ENCODE results near the gene HMCN2. TPM values are rescaled to one million over a fixed set of nuclear protein-coding genes. Genes with fewer than 3 reads are reported as not detected.
A peak's percentile ranks its signal among the peaks of the same experiment; 100 is the strongest.

Gene HMCN2
- total RNA-seq, 2 experiments from 2014 or later, result not detected

GRCh38 chr9:130242270-130243014 is 23.1 kb upstream of the HMCN2 start:
- Histone ChIP-seq H2AFZ (ENCODE audit: low read length) (peak overlapping the region; percentile 99), H3K9me2 (ENCODE audit: insufficient read depth, low read length) (no peaks in the 10 kb centered on the region), H3K4me3 (ENCODE audit: low read depth, low read length, poor library complexity, severe bottlenecking) (peak overlapping the region; percentile 12), H3K9me3 (ENCODE audit: low read length) (no peaks in the 10 kb centered on the region), H3K27ac (ENCODE audit: low read depth, low read length, poor library complexity, severe bottlenecking) (no peak overlapping the region), H3K36me3 (ENCODE audit: insufficient read depth, low read length) (no peaks in the 10 kb centered on the region), H3K4me1 (ENCODE audit: insufficient read depth, low read length, poor library complexity, severe bottlenecking) (peaks cover 22% of the 10 kb centered on the region), H3K79me2 (ENCODE audit: insufficient read depth, low read depth, low read length) (no peaks in the 10 kb centered on the region), H4K20me1 (ENCODE audit: insufficient read depth, low read length) (no peaks in the 10 kb centered on the region), H3K4me2 (ENCODE audit: low read length) (peak overlapping the region; percentile 53)
- DNase-seq (ENCODE audit: low spot score), result no peak
- POLR2A ChIA-PET, result interaction anchor here (0.5 to 0.7 kb wide), 2 partner anchors 121 to 181 kb away, joined by 3 to 4 read pairs; no protein-coding TSS in a partner anchor
- intact Hi-C loops (cut with micrococcal nuclease; ENCODE audit: unreplicated experiment), result no loop called here
- CTCF ChIA-PET (ENCODE audit: unreplicated experiment), result interaction anchor here (0.5 to 0.6 kb wide), 2 partner anchors 207 to 438 kb away, joined by 3 to 5 read pairs; no protein-coding TSS in a partner anchor
- no TSS peak for BruUV-seq (replicated peaks)
- TF ChIP-seq CTCF (conservative IDR thresholded peaks at IDR 0.05; ENCODE audit: low read length) (no peak), EZH2phosphoT487 (IDR thresholded peaks at IDR 0.05; ENCODE audit: borderline replicate concordance, low read depth, low read length) (no peak)

GRCh38 chr9:130243015-130243881 is 22.3 kb upstream of the HMCN2 start:
- BruUV-seq (replicated peaks), result no TSS peak
- H3K27ac ChIP-seq (ENCODE audit: low read depth, low read length, poor library complexity, severe bottlenecking), result no peak overlapping the region
- ChIA-PET CTCF (ENCODE audit: unreplicated experiment) (interaction anchor here (0.5 to 0.6 kb wide), 2 partner anchors 206 to 439 kb away, joined by 3 to 5 read pairs; no protein-coding TSS in a partner anchor), POLR2A (no interaction called here)
- peak overlapping the region; percentile 12 for H3K4me3 ChIP-seq (ENCODE audit: low read depth, low read length, poor library complexity, severe bottlenecking)
- H3K9me2 ChIP-seq (ENCODE audit: insufficient read depth, low read length), result no peaks in the 10 kb centered on the region
- H3K4me2 ChIP-seq (ENCODE audit: low read length), result peak overlapping the region; percentile 53
- intact Hi-C loops (cut with micrococcal nuclease; ENCODE audit: unreplicated experiment), result no loop called here
- TF ChIP-seq CTCF (conservative IDR thresholded peaks at IDR 0.05; ENCODE audit: low read length) (peak; percentile 87), EZH2phosphoT487 (IDR thresholded peaks at IDR 0.05; ENCODE audit: borderline replicate concordance, low read depth, low read length) (no peak)
- H3K9me3 ChIP-seq (ENCODE audit: low read length), result no peaks in the 10 kb centered on the region
- peak overlapping the region; percentile 99 for H2AFZ ChIP-seq (ENCODE audit: low read length)
- H4K20me1 ChIP-seq (ENCODE audit: insufficient read depth, low read length), result no peaks in the 10 kb centered on the region
- peaks cover 22% of the 10 kb centered on the region for H3K4me1 ChIP-seq (ENCODE audit: insufficient read depth, low read length, poor library complexity, severe bottlenecking)
- no peaks in the 10 kb centered on the region for H3K36me3 ChIP-seq (ENCODE audit: insufficient read depth, low read length)
- H3K79me2 ChIP-seq (ENCODE audit: insufficient read depth, low read depth, low read length), result no peaks in the 10 kb centered on the region
- DNase-seq (ENCODE audit: low spot score), result peak; percentile 82

Measured in OCI-LY7 (cell line).